GM10266 (cell line): ENCODE data around the gene ELF1.
"Not testable (repeated sequence)": the region's sequence is repeated elsewhere in the genome, so short reads cannot be mapped to it uniquely, and the experiment has no call there.

ENCODE experiments used
- DNase-seq: peaks from one replicate; pipeline ENCODE4 v3.0.0; 2012; ENCODE audit errors: extremely low spot score
- CTCF ChIP-seq: IDR thresholded peaks from 2 replicates; pipeline ENCODE4 v1.5.1; 2012; ENCODE audit warnings: mild to moderate bottlenecking, low read depth; ENCODE audit not compliant: control insufficient read depth, insufficient read depth; ENCODE audit errors: missing control alignments

ELF1 gene

GRCh38 chr13:40979232-40979631 is 39.9 kb downstream of the ELF1 start:
- no peak for DNase-seq
- TF ChIP-seq CTCF: no peak

- DNase-seq: not testable (repeated sequence)
Observed at GRCh38 chr13:40978109-40978508, 41.0 kb downstream of the ELF1 start.

- TF ChIP-seq CTCF: no peak
- no peak for DNase-seq
Observed at GRCh38 chr13:40975441-40975840, 43.7 kb downstream of the ELF1 start.

- peak; percentile 72 for TF ChIP-seq CTCF
- no peak for DNase-seq
Observed at GRCh38 chr13:40974460-40975407, 44.4 kb downstream of the ELF1 start.

DNA sequence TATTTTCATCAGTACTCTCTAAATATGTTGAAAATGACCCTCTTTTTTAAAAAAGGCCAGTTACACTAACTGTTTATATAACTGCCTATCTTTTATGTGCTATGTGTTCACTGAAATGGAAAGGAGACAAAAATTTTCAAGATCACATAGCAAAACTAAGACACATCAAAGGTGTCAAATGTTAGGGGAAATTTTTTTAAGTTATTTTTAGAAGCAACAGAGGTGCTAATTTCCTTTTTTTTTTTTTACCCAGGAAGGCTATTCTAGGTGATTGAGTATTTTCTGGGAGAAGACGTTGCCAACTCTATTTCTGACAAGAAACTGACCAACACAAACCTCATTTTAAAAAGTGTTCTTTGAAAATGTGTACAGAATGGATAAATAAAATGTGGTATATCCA is 45.7 kb downstream of the ELF1 start:
- DNase-seq: no peak
- no peak for TF ChIP-seq CTCF

DNA sequence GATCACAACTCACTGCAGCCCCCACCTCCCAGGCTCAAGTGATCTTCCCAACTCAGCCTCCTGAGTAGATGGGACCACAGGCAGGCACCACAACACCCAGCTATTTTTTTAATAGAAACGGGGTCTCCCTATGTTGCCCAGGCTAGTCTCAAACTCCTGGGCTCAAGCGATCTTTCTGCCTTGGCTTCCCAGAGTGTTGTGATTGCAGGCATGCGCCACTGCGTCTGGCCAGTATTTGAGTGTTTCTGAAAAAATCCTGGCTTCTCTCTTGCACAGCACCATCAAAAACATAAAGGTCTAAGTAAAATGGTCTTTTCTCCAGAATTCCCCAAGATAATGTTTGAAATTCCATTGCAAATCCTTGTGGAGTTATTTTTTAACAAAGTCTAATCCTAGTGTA is 47.8 kb downstream of the ELF1 start:
- DNase-seq: no peak
- TF ChIP-seq CTCF: no peak

GRCh38 chr13:40970803-40971202 is 48.3 kb downstream of the ELF1 start:
- no peak for DNase-seq
- TF ChIP-seq CTCF: no peak
